ENCODE measurements around the gene HP1BP3. TPM values are rescaled to one million over a fixed set of nuclear protein-coding genes. Genes with fewer than 3 reads are reported as not detected.

HP1BP3 gene
- total RNA-seq, 2 experiments from 2014 or later = 219 to 224 TPM

DNA sequence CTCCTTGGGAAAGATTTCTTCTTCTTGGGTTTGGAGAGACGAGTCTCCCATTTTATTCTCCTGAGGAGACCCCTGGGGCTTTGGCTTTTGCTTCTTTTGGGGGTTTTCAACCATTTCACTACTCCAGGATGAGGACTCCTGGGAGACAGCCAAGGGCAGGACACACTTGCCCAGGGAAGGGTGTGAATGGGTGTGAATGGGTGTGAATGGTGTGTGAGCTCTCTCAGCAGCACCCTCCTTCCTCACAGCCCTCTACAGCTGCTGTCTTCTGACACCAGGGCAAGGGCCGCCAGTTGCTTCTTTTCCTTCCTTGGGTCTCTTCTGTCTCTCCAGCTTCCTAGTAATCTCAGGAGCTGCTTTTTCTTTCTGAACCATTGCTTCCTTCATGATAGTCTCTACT is 93.5 kb downstream of the HP1BP3 start:
- no peak for ATAC-seq
- Mint-ChIP-seq H3K4me1 (ENCODE audit: low read depth) (no peaks in the 10 kb centered on the region), H3K4me3 (no peak overlapping the region), H3K36me3 (ENCODE audit: low read depth) (no peaks in the 10 kb centered on the region), H3K27me3 (no peaks in the 10 kb centered on the region), H3K27ac (no peak overlapping the region), H3K9me3 (no peaks in the 10 kb centered on the region)
- intact Hi-C loops (cut with micrococcal nuclease) = loop anchor here (10.0 kb wide), 1 partner anchor 501 kb away; no protein-coding TSS in a partner anchor
- ChIA-PET CTCF (interaction anchor here (0.7 to 8.8 kb wide), 3 partner anchors 9 to 501 kb away, joined by 3 to 104 read pairs (median 3); no protein-coding TSS in a partner anchor), POLR2A (no interaction called here)
- no peak for DNase-seq
- TF ChIP-seq, protein P1, sequence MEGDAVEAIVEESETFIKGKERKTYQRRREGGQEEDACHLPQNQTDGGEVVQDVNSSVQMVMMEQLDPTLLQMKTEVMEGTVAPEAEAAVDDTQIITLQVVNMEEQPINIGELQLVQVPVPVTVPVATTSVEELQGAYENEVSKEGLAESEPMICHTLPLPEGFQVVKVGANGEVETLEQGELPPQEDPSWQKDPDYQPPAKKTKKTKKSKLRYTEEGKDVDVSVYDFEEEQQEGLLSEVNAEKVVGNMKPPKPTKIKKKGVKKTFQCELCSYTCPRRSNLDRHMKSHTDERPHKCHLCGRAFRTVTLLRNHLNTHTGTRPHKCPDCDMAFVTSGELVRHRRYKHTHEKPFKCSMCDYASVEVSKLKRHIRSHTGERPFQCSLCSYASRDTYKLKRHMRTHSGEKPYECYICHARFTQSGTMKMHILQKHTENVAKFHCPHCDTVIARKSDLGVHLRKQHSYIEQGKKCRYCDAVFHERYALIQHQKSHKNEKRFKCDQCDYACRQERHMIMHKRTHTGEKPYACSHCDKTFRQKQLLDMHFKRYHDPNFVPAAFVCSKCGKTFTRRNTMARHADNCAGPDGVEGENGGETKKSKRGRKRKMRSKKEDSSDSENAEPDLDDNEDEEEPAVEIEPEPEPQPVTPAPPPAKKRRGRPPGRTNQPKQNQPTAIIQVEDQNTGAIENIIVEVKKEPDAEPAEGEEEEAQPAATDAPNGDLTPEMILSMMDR (IDR thresholded peaks at IDR 0.05) = no peak

Other genes with a start within 250 kb of the HP1BP3 start
- not detected for gene FAM43B, start 234.7 kb downstream of the HP1BP3 start, total RNA-seq
- not detected for gene CDA, start 198.2 kb downstream of the HP1BP3 start, total RNA-seq
- gene PINK1, start 153.8 kb downstream of the HP1BP3 start, total RNA-seq = 1 to 10 TPM; 2.7 to 3.3 TPM
- 100 to 1,000 TPM; 140 to 159 TPM for gene DDOST, start 125.9 kb downstream of the HP1BP3 start, total RNA-seq
- gene KIF17, start 69.3 kb downstream of the HP1BP3 start, total RNA-seq = not detected
- 1 to 10 TPM; 1.3 to 1.6 TPM for gene SH2D5, start 54.6 kb downstream of the HP1BP3 start, total RNA-seq